GM19351 (cell line): ENCODE measurements around the gene SCYGR4.
"Not testable (repeated sequence)": the region's sequence is repeated elsewhere in the genome, so short reads cannot be mapped to it uniquely, and the experiment has no call there.

Experiments
- ATAC-seq: cut with Tn5 transposase; IDR thresholded peaks from one replicate; pipeline ENCODE4 v1.9.1; 2021; ENCODE audit warnings: mild to moderate bottlenecking, moderate library complexity; ENCODE audit not compliant: unreplicated experiment

The SCYGR4 gene, protein sequence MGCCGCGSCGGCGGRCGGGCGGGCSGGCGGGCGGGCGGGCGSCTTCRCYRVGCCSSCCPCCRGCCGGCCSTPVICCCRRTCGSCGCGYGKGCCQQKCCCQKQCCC

DNA sequence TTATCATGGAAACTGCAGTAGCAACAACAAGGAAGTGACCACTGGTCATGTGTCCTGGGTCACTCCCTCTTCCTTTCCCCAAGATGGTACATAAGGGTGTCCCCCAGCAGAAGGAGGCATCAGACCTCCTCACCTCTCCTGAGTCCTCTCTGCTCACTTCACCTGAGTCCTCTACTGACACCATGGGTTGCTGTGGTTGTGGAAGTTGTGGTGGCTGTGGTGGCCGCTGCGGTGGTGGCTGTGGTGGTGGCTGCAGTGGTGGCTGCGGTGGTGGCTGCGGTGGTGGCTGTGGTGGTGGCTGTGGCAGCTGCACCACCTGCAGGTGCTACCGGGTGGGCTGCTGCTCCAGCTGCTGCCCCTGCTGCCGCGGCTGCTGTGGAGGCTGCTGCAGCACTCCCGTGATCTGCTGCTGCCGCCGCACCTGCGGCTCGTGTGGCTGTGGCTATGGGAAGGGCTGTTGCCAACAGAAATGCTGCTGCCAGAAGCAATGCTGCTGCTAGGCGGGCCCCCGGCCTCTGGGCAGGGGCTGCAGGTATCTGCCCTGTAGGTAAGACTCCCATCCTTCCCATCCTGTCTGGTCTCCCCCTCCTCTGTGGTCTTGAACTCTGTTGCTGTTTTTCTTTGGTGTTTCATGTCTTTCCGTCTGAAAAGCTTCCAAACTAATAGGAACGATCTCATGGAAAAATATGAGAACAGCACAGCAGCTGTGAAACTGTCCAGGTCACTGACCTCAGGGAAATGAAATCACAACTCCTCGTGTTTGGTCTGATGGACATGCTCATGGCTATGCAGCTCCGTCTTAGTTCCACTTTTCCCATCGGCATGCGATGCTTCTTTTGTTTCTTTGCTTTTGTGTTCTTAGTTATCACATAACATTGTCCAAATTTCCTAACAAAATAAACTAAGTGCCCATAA is at the start of gene SCYGR4:
Gene SCYGR4, plus strand, starts transcription at position 183 of the 915 bp plus-strand sequence. Its CDS starts 0 bp downstream, at position 183.
- ATAC-seq = no peak

DNA sequence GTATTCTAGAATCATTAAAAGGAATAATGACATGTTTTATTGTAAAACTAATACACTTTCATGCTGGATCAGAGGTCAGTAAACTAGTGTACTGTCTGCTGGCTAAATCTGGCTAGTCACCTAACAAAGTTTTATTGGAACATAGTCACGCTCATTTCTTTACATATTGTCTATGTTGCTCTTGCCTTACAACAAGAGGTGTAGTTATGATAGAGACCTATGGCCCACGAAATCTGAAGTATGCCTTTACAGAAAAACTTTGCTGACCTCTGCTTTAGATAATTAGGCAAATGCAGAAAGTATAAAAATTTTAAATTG is 48.5 kb upstream of the SCYGR4 start:
- ATAC-seq = no peak

DNA sequence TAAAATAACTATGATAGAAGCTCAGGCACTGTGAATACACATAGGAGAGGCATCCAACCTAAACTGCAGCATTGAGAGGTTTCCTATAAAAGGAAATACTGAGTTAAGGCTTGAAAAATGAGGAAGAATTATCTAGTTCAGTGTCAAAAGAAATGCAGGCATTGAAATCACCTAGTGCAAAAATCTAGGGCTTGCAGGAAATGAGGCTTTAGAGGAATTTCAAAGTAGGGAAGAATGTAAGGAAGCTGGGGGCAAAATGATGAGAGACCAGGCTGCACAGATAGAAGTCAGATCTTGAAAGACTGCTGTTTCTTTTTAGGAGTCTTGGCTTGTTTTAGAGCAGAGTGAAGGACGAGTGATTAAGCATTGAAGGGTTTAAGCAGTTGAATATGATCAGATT is 46.7 kb upstream of the SCYGR4 start:
- ATAC-seq = no peak

DNA sequence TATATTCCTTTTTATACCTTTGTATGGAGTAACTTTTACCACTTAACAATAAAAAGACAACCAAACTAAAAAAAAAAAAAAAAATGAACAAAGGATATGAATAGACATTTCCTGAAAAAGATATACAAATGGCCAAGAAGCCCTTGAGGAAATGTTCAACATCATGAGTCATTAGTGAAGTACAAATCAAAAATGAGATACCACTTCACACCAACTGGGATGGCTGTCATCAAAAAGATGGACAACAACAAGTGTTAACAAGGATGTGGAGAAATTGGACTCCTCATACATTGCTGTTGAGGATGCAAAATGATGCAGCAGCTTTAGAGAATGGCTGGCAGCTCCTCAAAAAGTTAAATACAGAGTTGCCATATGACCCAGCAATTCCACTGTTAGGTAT is 41.2 kb upstream of the SCYGR4 start:
- no peak for ATAC-seq

DNA sequence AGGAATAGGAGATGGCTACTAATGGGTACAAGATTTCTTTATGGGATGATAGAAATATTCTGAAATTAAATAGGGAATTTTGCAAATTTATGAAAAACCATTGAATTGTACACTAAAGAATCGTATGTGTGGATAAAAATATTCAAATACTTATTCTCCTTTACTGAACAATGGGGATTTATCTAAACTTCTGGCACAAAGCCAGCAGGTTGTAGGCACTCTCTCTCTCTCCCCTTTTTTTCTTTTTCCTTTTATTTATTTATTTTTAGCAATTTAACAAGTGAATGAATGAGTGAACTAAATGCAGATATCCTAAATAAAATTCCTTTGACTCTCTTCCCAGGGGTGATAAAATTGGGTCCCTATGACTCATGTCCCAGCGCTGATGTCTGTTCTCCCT is 40.5 kb upstream of the SCYGR4 start:
- ATAC-seq = no peak

DNA sequence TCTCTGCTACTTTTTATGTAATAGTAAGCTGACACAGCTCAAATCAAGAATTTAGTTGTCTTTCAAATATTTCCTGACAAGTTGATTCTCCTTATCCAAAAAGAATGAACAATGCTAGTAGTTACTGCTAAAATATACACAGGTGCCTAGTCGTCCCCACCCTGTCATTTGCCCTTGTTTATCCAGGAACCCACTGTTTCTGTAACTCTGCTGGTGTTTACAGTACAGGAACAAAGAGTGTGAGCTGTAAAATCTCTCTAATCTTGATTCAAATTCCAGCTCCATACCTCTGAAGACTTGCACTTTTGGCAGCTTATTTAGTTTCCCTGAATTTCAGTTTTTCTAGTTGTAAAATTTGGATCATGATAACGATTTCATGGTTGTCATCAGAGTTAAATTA is 39.7 kb upstream of the SCYGR4 start:
- ATAC-seq = no peak

DNA sequence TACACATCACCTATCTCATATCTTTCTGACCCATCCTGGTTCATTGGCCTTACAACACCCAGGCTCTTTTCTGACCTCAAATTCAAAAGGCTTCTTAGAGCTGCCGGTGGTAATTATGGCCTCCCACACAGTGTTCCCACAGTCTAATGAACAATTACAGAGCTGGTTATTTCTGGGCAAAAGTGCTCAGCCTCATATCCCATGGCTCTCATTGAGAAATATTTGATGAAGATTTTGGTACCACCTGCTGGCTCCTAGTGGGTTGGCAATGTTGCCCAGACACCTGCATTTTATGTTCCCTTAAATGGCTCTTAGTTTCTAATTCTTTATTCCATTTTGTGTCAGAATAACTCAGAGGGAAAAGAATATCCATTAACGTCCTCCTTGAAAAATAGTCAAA is 38.7 kb upstream of the SCYGR4 start:
- ATAC-seq = no peak

DNA sequence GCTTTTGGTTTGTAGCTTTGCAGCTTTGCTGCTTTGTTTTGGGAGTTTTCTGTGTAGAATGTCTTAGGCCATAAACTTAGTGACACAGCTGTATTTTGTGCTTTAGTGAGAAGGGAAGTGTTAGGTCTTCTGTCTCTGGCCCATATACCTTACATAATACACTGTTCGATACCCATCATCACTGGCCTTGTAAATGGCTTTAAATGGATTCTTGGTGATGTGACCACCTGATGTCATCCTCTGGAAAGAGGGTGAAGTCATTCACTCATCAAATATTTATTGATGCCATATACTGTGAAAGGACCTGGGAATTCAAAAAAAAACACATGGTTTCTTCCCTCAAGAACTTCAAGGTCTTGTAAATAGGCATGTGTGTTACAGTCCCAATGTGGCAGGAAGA is 37.5 kb upstream of the SCYGR4 start:
- no peak for ATAC-seq

DNA sequence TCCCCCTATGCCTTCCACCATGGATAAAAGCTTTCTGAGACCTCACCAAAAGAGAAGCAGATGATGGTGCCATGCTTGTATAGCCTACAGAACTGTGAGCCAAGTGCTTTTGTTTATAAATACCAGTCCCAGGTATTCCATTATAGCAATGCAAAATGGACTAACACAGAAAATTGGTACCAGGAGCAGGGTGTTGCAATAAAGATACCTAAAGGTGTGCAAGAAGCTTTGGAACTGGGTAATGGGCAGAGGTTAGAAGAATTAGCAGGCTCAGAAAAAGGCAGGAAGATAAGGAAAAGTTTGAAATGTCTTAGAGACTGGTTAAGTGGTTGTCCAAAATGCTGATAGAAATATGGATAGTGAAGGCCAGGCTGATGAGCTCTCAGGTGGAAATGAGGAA is 34.9 kb upstream of the SCYGR4 start:
- ATAC-seq = no peak

DNA sequence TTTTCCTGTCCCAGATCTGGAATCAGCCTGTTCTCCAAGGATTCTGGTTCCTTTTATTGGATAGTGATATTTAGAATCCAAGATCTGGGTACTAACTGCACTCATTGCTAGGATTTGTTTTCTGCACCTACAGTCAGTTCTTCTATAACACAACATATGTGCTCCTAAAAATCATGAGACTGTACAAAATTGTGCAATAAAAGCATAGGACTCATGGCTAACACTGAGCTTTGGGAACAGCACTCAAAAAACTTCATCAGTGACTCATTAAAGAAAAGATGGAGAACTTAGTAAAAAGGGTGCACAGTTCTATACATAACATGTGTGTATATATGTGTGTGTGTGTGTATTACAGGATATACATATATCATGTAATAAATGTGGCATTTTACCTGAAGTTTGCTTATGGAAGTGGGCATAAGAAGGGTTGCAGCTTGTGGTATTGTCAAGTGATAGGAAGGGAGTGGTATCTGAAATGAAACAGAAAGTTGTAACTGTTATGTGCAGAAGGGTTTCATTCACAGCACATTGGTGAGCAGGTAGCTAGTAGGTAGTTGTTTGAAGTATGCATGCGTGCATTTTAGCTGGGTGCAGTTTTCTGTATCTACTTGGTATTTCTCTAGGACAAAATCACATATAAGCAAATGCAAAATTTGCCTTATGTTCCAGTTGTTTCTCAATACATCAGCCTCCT is 24.5 kb upstream of the SCYGR4 start:
- ATAC-seq = peak; percentile 89

DNA sequence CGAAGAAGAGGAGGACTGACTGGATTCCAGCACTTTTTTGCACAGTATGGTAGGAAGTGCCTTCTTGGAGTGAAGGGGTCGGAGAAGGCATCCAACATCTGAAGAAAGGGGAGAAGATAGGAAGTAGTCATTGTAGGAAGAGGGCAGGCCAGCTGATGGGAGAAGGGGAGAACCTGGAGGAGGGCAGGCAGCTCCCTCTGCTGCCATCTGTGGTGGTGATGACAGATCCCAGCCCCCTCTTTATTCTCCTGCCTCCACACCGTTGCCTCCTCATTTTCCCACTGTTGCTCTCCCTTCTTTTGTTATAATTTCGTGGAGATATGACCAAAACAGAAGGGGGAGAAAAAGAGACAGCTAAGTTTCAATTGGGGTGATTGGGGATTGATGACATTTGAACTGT is 21.5 kb upstream of the SCYGR4 start:
- ATAC-seq = no peak

DNA sequence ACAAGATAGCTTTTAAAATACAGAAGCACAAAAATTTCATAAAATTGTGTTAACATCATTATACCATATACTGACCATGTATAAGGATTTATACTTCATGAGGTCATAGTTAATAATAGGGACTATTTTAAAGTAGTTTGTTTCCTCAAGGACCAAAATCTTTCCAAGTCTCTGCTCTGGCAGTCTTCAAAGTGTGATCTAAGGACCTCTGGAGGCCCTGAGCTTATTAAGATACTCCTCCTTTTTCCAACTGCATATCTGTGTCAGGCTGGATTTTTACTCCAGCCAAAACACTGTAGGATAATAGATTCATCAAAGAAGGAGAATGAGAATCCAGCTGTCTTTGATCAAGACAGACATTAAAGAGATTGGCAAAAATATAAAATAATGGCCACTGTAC is 20.3 kb upstream of the SCYGR4 start:
- no peak for ATAC-seq

DNA sequence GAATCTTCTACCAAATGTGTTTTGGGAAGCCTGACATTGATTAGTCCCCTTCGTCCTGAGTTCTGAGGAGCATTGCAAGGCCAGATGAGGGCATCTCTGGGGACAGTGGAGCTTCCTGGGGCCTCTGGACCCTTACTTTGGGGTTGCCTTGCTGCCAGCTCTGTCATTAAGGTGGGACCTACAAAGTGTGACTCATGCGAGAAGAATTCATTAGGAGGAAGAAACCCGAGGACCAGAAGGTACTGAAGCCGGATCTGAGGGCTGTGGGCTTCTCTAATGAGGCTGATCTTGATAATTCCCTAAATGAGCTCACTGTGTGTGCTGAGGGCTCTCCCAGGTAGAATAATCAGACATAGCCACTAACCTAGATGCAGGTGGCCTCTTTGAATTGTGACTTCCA is 19.3 kb upstream of the SCYGR4 start:
- no peak for ATAC-seq

DNA sequence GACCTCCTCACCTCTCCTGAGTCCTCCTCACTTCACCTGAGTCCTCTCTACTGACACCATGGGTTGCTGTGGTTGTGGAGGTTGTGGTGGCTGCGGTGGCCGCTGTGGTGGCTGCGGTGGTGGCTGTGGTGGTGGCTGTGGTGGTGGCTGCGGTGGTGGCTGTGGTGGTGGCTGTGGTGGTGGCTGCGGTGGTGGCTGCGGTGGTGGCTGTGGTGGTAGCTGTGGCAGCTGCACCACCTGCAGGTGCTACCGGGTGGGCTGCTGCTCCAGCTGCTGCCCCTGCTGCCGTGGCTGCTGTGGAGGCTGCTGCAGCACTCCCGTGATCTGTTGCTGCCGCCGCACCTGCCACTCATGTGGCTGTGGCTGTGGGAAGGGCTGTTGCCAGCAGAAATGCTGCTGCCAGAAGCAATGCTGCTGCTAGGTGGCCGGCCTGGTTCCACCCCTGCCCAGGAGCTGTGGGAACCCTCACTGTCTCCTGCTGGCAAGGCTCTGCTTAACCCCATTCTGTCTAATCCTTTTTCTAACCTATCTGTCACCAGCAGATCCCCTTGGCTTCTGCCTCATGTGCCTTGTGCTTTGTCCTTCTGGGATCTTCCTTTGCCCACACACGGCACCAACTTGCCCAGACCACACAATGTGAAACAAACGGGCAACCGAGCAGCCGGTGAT is 18.3 kb upstream of the SCYGR4 start, which contains the start of gene SCYGR2:
Gene SCYGR2, plus strand, starts transcription at position 59 of the 669 bp plus-strand sequence. Its CDS starts 0 bp downstream, at position 59.
- not testable (repeated sequence) for ATAC-seq

DNA sequence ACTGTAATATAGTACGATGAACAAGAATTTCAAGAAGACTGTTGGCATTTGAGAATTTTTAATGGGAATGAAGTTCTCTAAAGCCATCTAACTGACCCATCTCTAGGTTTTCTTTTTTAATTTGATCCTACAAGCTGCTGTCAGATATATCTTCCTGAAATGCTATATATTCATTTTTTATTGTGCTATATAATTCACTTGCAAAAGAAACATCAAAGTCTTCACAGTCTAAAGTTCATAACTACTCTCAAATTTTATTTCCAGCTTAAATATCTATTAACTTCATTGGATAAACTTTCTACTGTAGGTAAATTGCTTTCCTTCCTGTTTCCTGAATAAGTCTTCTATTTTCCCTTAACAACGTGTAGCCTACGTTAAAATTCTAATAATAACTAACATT is 14.9 kb upstream of the SCYGR4 start:
- ATAC-seq = no peak

DNA sequence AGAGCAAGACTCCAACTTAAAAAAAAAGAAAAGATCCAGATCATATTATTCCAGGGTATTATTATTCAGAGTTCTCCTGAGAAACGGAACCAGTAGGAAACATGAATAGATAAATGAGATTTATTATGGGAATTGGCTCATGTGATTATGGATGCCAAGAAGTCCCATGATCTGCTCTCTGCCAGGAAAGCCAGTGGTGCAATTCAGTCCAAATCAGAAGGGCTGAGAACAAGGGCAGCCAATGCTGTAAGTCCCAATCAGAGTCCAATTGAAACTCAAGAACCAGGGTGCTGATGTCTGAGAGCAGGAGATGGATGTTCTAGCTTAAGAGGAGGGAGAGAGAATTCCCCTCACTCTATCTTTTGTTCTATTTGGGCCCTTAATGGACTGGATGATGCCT is 10.8 kb upstream of the SCYGR4 start:
- no peak for ATAC-seq

DNA sequence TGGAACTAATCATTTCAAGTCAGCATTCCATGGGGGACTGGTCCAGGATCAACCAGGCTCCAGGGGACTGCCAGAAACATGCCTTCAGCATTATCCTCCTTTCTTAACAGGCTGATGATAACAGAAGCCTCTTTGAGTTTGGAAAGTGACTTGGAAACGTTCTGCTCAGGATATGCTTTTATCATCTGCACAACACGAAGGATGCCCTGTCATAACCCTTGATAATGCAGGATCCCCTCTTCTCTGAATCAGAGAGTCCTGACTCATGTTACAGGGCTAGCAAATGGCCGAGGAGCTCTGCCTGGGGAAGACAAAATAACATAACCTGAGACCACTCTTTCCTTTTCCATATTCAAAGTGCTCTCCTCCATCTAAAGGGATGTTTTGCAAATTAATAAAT is 9.4 kb upstream of the SCYGR4 start:
- ATAC-seq = no peak

DNA sequence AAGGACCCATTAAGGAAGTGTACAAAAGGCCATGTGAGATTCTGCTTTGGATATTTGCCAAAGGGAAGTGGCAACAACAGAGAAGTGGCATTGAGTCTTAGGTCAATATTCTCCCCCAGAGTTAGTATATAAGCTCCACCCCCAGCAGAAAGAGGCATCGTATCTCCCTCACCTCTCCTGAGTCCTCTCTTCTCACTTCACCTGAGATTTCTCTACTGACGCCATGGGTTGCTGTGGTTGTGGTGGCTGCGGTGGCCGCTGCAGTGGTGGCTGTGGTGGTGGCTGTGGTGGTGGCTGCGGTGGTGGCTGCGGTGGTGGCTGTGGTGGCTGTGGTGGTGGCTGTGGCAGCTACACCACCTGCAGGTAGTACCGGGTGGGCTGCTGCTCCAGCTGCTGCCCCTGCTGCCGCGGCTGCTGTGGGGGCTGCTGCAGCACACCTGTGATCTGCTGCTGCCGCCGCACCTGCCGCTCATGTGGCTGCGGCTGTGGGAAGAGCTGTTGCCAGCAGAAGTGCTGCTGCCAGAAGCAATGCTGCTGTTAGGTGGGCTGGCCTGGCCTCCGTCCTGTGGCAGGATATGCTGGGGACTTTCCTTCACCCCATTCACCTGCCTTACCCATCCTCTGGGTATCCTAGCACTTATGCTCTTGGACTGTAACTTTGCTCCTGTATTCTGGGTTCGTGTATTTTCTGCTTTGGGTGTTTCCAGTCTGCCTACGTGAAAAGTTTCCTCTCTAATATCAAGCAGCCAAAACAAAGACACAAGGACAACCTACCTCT is 8.5 kb upstream of the SCYGR4 start:
- peak; percentile 71 for ATAC-seq

DNA sequence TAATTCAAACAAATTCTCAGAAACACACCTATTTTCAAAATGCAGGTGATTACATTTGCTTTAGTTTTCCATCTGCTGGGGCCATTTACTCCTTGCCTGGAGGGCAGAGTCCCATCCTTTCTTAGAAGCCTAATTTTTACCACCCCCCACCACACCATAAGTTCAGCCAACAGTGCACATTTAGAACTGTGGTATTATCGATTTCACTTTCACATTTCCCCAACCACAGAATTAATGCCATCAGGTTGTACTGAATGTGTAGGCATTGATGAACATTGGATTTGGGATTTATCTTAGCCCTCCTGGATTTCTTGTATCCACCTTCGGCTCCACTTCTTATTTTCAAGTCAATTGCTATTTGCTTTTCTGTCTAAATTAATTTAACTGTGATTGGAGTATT is 7.2 kb upstream of the SCYGR4 start:
- ATAC-seq = no peak

DNA sequence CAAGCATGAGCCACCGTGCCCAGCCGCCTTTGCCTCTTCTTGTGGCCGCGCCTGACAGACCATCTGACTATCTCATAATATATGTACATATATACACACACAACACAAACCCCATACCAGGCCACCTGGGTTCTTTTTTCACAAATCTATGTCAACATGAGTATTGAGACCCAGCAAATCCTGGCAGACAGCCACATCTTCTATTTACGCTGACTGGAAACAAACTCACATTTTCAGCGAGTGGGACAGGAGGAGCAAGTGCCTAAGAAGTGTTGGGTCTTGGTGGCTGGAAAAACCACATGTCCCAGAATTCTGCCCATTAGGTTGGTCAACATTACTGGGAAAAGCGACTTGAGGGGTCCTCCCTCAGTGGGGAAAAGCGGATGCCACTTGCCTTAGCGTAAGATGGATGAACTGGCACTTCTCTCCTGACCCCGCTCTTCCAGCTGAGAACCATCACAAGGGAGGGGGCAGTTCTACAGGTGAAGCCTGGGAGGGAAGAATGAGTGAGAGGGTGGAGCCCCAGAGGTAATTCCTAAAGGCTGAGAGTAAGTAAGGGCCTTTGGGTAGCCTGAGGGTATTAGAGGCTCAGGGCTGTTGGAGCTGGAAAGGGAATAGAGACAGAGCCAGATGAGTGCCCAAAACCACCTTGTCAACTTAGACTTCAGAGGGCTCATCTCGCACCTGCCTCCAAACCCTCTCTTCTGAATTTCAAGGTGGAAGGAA is 4.6 kb upstream of the SCYGR4 start:
- ATAC-seq = no peak
